ENCODE data around the gene MPC2.

The MPC2 gene

GRCh38 chr1:167934426-167935215 lies 2.3 kb downstream of the MPC2 start:
- H3K27ac ChIP-seq = peak overlapping the region; percentile 99
- no peak for TF ChIP-seq CTCF (conservative IDR thresholded peaks at IDR 0.05)

GRCh38 chr1:167933788-167934187 lies 3.1 kb downstream of the MPC2 start:
- no peak for TF ChIP-seq CTCF (conservative IDR thresholded peaks at IDR 0.05)
- H3K27ac ChIP-seq = peak overlapping the region; percentile 99

- no peak for TF ChIP-seq CTCF (conservative IDR thresholded peaks at IDR 0.05)
- H3K27ac ChIP-seq = peak overlapping the region; percentile 99
Measured at GRCh38 chr1:167929725-167930124, 7.1 kb downstream of the MPC2 start.

- H3K27ac ChIP-seq = peak overlapping the region; percentile 99
Measured at GRCh38 chr1:167928919-167929318, 8.0 kb downstream of the MPC2 start.

GRCh38 chr1:167928457-167928852 lies 8.4 kb downstream of the MPC2 start:
- TF ChIP-seq CTCF (conservative IDR thresholded peaks at IDR 0.05) = no peak
- H3K27ac ChIP-seq = peak overlapping the region; percentile 99

GRCh38 chr1:167927046-167927754 lies 9.7 kb downstream of the MPC2 start:
- TF ChIP-seq CTCF (conservative IDR thresholded peaks at IDR 0.05) = no peak
- H3K27ac ChIP-seq = peak overlapping the region; percentile 99

GRCh38 chr1:167926486-167926997 lies 10.3 kb downstream of the MPC2 start:
- TF ChIP-seq CTCF (conservative IDR thresholded peaks at IDR 0.05) = peak; percentile 75
- peak overlapping the region; percentile 99 for H3K27ac ChIP-seq

Data from VCaP (cell line).